Activated naive CD4-positive, alpha-beta T cell (primary cell): ENCODE results near the gene MAST4.
A peak's percentile ranks its signal among the peaks of the same experiment; 100 is the strongest.

Experiments
- DNase-seq, 4 experiments: peaks; one replicate each; lab custom pipeline; 2025; lab: John Stamatoyannopoulos, UW

Gene MAST4

GRCh38 chr5:66992547-66992946 lies 396.4 kb downstream of the MAST4 start:
- DNase-seq: no peak

- no peak for DNase-seq
These were observed 397.3 kb downstream of the MAST4 start for GRCh38 chr5:66993448-66993847.

GRCh38 chr5:66993882-66994281 lies 397.7 kb downstream of the MAST4 start:
- no peak for DNase-seq

DNA sequence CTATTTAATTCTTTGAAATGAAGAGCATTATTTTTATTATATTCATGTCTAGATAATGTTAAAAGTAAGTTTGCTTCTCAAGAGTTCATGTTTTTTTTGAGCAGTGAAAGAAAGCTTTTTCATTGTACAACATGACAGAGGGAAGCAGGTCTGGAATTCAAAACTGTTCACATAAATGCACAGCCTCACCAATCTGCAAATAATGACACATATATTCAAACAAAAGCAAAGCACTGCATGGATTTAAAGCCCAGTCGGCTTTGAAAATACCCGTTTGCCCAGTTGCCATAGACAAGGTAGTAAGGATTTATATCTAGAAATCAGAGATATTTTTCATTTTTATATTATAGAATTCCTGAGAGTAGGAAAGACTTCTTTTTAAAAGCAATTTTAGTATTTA lies 398.6 kb downstream of the MAST4 start:
- no peak for DNase-seq

GRCh38 chr5:67000794-67001475 lies 404.7 kb downstream of the MAST4 start:
- no peak for DNase-seq

DNA sequence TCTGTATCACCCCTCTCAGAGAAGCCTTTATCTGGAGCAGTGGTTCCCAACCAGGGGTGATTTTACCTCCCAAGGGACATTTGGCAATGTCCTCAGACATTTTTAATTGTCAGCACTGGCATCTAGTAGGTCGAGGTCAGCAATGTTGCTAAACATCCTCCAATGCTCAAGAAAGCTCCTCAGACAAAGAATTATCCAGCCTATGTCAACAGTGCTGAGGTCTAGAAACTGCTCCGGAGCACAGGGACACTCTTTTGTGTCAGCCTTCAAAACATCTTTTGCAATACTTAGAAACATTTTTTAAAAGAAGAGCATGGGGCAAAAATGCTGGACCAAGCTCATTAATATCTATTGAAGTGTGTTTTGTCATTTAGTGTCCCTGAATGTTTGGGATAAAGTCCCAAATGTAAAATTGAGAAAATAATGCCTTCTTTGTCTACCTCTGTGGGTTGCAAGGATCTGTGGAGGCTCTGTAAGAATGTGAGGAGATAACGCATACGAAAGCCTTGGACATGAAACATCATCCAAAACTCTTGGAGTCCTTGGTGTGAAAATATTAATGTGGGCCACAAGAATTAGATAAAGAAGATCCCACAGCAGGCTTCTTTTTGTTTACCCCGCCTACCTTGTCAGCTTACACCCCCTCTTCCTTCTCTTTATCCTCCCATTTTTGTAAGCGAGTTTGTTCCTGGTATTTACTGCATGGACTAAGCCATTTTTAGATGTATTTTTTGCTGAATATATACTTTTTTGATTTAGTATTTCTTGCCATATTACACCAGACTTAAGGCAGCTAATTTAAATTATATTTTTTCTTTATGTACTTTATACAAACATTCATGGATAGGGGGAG lies 406.9 kb downstream of the MAST4 start:
- DNase-seq: no peak

- no peak for DNase-seq
These were observed 407.4 kb downstream of the MAST4 start for GRCh38 chr5:67003685-67003934.

- DNase-seq: peak; percentile 59 to 77 (median 69)
These were observed 407.9 kb downstream of the MAST4 start for GRCh38 chr5:67003935-67004729.

DNA sequence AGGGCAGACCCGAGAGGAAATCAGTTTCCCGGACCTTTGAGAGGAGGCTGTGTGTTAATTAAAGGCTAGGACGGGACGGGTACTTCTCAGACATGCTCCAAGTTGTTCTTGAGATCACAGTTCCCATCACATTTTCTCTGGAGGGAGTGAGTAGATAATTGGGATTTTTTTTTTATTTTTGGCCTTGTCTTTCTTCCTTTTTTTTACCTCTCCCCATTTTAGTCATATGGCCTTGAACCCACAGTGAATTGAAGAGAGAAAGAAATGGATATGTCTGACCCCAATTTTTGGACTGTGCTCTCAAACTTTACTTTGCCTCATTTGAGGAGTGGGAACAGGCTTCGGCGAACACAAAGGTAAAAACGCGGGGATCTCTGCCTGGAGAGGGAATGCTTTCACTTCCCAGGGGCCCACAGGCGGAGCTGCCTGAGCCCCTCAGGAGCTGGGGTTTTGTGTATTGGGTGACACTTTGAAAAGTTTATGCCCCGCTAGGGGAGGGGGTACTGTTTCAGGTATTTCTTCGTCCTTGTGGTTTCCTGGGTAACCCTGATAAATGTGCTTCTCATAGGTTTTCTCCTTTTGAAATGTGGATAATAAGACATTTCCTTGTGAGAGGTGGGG lies 408.6 kb downstream of the MAST4 start:
- DNase-seq: no peak

DNA sequence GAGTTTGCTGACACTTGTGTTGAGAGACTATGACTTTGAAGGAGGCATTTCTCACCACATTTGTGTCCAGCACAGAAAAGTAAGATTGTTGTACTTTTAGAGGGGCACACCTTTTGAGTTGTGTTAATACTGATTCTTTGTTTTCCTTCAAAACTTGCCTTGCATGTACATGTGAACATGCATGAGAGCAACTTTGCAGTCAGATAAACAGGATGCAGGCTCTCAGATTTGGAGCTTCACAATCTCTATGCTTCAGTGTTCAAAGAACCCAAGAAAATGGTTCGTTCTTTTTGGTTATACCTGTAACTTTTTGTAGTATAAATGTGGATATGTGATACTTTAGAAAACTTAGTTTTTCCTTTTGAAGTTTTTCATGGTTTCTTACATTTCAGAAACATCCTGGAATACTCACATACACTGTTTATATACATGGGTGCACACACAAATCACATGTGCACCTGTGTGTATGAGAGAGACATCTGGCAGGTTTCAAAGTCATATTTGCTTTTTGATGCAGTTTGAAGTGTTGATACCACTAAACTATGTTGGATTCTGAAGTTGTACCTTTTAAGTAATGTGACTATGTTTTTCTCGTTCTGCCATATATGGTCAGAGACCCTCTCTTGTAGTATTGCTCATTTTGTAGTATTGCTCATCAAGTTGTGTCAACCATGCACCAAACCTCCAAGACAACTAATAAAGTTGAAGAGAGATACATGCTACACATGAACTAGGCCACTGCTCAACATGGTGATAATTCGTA lies 409.7 kb downstream of the MAST4 start:
- DNase-seq: no peak

DNA sequence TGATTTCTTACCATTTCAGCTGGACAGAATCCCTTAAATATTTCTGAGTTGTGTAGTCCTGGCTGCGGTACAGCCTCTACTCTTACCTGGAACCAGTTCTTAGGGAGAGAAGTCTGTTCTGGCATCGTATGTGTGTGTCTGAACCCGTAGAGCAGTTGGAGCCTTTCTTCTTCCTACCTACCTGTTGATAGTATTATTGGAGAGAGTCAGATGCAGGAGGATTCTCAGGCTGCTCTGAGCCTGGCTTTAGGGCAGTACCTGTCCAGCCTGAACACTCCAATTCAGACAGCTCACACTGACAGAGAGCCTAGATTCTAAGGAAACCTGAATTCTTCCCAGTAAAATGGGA lies 410.3 kb downstream of the MAST4 start:
- no peak for DNase-seq

DNA sequence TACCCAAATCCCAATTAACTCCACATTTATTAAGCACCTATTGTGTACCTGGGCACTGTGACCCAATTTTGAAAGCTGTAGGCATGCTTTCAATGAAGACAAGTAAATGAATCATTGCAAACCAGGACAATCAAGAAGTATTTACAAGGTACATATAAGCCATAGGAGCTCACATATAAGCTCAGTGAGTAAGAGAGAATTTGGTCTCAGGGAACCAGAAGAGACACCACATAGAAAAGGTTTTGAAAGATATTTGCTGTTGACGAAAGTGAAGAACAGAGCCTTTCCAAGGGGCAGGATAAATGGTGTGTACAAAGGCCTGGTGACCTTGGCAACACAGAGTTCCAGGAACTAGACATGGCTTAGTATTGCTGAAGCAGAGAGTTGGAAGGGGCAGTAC lies 412.8 kb downstream of the MAST4 start:
- DNase-seq: no peak

DNA sequence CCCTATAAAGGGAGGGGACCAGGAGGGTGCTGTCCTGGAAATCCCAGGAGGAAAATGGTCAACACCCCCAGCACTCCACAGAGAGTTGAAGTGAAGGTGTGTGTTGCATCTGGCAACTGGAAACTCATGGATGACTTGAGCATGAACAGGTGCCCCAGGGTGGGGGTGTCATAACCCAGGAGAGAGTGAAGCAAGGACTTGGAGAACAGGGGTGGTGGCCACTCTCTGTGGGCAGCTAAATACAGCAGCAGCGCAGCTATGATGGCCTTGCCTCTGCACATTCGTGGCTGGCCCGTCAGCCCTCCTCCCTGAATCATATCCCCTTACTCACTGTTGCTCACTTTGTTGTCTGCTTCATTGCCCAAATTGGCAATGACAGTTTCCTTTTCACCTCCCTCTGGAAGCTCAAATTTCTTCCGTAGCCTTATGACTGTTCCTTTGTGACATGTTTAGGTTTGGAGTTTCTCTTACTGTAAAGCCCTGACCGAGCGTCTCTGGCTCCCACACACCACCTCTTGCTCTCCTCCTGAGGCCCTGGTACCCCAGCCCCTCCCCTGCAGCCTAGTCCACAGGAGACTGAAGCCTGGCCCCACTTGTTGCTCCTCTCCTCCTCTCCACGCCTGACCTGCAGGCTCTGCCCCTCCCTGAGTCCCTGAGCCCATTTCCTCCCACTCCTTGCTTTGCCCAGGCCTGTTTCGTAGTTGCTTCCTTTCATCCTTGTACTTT lies 414.7 kb downstream of the MAST4 start:
- DNase-seq: no peak

DNA sequence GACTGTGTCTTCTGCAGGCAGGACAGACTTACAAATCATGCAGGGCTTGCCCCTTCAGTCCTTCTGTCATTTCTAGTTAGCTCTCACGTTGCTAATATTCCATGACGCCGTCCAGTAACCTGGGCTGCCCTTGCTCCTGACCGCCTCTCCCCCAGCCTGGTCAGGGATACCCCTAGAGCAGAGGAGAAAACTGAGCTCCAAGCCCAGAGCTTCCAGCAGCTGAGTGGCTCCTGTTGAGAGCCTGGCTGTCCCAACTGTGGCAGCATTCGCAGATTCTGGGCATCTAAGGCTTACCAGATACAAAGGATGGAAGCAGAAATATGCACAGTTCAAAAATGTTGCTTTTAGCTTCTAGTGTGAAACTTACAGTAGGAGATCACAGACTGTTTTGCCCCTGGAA lies 415.2 kb downstream of the MAST4 start:
- no peak for DNase-seq

DNA sequence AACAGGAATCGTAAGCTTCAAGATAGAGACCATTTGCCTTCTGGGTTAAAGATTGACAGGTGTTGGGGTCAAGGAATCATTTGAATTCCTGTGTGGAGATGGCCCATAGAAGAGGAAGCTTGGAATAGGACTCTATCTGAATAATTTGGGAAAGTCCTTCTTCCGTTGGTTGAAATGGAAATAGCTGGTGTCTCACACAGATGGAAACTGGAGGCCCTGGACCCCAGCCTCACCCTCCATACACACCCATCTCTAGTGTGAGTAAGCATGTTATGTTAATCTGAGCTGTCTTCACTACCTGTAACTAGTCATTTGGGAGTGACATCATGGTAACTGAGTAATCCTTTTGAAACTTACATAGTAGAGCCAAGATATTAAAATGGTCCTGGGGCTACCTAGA lies 416.0 kb downstream of the MAST4 start:
- DNase-seq: no peak

GRCh38 chr5:67013719-67014118 lies 417.5 kb downstream of the MAST4 start:
- no peak for DNase-seq

GRCh38 chr5:67014191-67014590 lies 418.0 kb downstream of the MAST4 start:
- DNase-seq: no peak

DNA sequence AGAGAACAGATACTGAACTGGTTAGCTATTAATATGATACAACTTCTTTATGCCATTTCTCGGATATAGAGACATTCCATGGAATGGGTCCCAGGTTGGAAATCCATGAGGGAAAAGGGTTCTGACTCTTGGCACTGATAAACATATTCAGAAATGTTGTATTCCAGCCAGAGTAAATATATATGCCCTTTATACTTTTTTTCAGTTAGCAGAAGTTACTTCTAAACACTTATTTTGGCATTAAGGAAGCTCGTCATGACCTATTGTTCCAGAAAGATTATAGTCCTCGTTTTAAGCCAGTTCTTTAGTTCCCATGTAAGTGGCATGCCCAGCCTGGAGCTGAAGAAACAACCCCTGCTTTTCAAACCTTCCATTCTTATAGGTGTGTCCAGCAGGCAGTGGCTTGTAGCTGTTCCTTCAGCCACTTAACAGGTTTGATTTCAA lies 418.8 kb downstream of the MAST4 start:
- DNase-seq: no peak

DNA sequence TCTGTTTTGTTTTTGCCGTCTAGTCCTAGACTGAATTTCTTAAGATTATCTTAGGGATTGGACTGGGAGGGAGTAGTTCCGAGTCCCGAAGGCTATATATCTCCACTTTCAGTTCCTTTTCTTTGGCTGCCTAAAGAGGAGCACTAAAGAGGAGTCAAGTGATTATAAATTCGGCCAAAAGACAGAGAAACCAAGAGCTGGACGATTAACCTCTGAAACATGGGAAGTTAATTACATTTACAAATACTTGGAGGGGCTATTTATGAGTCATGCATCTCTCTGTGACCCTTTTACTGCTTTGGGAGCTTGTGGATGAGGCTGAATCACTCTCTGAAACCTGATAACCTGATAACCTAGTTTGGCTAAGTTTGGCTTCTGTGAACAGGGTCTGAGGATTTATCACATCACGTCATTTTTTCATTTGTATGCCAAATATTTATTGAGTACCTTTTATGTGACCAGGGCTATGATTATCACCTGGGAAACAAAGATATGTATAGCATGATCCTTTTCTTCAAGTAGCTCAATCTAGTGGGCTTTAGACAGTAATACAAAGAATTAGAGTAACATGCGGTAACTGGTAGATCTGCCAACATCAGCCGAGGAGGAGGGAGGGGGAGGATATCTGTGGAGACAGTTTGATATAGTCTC lies 419.5 kb downstream of the MAST4 start:
- no peak for DNase-seq

DNA sequence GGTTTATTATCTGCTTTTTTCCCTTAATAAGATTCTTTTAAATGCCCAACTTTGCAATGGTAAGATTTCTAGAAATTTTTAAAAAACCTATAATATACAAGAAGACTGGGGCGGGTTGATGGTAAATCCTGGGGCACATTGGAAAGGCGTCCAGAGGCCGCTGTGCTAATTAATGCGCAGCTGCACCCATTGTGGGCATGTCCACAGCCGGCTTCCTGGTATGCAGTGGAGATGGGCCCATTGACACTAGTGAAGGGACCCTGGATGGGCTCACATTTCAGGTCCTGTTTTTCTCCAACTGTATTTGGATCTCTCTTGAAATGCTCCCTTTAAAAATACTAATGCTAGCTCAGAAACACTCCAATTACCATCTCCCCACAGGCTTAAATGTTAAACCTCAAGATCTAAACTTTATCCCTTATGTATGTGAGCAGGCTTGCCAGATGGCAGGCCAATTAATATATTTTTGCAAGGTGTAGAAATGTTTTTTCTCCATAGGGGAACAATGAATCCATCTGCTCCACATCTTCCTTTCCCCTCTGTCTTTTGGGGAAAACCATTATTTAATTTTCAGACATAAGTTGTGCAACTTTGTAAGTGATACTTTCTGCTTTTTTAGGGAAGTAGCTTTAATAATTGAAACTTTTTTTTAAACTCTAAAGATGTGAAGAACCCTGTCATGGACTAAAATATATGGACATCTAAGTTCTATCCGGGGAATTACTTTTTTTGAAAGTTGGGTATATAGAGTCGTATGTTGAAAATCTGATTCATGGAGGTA lies 423.1 kb downstream of the MAST4 start:
- DNase-seq: no peak
